Stimulated activated CD4-positive, alpha-beta T cell treated with anti-CD3 and anti-CD28 coated beads, Interleukin-1b, Interleukin-23, amount 100 ng/mL, for 4 hours (primary cell): ENCODE measurements around the gene TNIP3.
"Not testable (repeated sequence)": the region's sequence is repeated elsewhere in the genome, so short reads cannot be mapped to it uniquely, and the experiment has no call there.

ENCODE experiments used
- DNase-seq, 2 donors: peaks; one replicate each; pipeline ENCODE4 v3.0.0-alpha.2; 2020; ENCODE audit warnings: low read depth in 2 of 2

TNIP3 gene

GRCh38 chr4:121177246-121178137 is 13.4 kb upstream of the TNIP3 start:
- DNase-seq = no peak

DNA sequence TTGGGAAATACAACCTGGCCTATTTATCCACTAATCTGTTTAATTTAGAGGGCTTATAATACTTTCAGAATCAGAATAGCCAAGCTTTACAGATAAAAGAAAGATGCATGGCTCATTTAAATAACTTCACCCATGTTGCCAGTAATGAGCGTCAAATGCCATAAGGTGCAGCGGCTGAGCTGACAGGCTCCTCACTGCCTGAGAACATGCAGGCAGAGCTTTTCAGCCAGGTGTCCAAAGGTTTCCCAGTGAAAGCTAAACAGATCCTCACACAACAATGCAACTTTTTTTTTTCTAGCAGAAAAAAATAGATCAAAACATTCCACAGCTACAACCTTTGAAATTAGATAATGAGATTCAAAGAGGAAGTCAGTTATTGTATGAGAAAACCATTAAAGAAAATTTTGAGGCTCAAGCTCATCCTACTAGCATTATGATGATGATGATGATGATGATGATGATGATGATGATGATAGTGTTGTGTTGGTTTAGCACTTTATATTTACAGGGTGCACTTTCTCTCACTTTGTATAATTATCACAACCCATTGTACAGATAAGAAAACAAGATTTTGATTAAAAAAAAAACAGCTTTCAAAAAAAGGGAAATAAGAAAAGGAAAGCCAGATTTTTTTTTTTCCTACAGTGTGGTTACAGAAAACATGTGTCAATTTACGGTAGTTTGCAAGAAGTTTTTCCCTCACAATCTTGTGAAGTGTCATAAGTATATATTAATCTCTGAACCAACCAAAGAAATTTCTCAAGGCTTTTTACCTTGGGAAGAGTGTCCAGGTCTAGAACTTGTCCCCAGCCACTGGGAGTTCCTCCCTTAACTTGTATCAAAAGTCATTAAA is 12.2 kb upstream of the TNIP3 start:
- no peak for DNase-seq

GRCh38 chr4:121171477-121171876 is 7.4 kb upstream of the TNIP3 start:
- not testable (repeated sequence) for DNase-seq

DNA sequence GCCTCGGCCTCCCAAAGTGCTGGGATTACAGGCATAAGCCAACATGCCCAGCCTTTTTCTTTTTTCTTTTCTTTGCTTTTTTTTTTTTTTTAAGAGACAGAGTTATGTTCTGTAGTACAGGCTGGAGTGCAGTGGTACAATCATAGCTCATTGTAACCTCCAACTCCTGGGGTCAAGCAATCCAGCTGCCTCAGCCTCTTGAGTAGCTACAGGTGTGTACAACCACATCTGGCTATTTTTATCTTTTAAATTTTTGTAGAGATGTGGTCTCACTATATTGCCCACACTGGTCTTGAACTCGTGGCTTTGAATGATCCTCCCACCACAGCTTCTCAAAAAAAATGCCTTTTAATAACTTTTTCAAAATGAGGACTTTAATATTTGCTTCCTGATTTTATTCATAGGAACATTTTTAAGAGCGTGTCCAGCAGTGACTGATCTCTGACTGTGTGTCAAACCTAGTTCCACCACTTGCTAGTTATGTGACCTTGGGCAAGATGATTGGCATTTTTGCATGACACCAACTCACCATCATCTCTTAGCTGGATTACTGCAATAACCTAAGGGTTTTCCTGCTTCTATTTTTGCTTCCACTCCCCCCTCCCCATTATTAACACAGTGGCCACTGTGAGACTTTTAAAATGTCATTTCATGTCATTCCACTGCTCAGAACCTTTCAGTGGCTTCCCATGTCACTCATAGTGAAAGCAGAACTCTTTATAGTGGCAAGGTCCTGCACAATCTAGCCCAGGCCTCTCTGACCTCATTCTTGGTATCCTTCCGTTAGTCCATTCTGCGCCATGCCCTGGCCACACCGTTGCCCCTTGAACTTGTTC is 4.5 kb upstream of the TNIP3 start:
- DNase-seq = no peak

DNA sequence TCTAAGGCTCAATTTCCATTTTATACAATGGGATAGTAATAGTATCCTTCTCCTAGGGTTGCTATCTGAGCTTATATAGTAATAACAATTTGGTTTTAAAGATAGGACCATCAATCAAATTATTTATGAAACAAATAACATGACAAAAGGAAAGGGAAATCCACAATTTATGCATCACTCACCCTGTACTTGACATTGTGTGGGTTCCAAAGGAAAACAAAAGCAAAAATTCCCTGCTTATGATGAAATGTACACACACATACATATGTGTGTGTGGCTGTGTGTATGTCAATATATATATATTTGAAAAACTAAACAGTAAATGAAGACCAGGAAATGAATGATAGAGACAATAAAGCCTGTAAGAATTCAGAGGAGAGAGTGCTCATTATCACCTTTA is 2.9 kb upstream of the TNIP3 start:
- DNase-seq = no peak

- DNase-seq = no peak
Measured at GRCh38 chr4:121165206-121165605, 1.1 kb upstream of the TNIP3 start.

DNA sequence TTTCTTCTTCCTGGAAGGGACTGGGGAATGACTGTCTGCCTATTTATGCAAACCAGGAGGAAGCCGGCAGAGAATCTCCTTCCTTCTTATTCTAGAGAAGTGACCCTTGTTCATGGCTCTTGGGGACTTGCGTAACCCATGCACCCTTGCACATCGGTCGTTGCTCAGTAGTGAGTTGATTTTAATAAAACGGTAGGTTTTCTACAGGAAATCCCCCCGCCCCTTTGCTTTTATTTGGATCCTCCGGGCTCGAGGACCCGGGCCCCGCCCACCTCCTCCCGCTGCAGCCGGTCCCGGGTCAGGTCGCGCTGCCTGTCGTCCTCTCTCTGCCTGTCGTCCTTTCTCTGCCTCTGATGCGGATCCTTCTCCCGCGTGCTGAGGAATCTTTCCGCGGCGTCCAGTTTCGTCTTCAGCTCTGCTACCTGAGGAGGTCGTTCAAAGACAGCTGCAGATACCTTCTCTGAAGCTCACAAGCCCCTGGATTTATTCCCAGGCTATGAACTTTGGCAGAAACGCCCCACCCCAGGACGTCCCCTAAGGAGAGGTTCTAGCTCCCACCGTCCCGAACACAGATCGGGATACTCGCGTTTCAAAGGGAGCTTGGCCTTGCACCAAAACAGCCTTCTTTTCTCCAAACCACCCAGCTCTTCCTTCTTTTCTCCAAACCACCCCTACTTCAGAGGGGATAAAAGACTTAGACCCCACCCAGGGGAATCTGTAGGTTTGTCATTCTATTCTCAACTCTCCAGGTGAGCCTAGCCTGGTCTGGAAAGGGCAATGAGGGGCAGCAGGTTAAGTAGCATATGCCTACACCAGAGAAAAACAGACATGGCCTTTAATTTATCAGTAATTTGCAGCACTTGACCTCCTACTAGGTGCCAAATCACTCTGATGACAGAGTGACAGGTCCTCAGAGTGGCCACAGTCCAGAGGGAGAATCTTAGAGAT is 7.0 kb downstream of the TNIP3 start:
- peak in 1 of 2 donors; percentile 18 for DNase-seq

DNA sequence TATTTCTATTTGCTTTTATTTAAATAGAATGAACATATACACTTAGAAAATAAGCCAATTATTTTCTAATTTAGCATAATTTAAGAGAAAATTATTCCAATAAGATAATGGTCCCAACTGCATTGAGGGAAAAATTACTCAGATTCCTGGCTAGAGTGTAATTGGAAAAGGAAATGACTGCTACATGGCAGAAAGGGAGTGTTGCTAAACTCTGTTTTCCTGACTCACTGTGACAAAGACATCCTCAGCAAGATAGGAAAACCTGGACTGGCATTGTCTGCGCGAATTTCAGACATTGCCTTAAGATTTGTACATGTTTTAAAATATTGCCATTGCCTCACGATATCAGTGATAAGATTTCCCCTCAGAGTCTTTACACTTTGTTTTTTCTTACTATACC is 8.2 kb downstream of the TNIP3 start:
- no peak for DNase-seq

GRCh38 chr4:121154103-121154515 is 10.0 kb downstream of the TNIP3 start:
- DNase-seq = no peak

- DNase-seq = no peak
Measured at GRCh38 chr4:121151942-121152341, 12.2 kb downstream of the TNIP3 start.

DNA sequence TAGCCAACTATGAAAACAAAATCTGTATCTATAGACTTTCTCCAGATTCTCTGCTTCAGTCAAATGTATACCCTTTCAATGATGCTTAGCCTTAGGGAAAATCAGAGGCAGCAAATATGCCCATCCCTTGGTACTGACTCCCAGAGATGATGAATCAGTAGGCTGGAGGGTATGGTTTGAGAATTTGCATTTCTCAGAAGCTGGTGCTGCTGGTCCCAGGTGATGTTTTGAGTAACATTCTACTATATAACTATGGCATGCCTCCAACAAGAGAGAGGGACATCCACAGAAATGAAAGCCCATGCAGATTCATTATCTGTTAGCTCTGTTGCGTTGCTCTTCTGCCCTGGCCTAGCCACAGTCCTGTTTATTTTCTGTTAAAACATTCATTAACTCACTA is 13.6 kb downstream of the TNIP3 start:
- DNase-seq = no peak

GRCh38 chr4:121150003-121150402 is 14.1 kb downstream of the TNIP3 start:
- DNase-seq = no peak

DNA sequence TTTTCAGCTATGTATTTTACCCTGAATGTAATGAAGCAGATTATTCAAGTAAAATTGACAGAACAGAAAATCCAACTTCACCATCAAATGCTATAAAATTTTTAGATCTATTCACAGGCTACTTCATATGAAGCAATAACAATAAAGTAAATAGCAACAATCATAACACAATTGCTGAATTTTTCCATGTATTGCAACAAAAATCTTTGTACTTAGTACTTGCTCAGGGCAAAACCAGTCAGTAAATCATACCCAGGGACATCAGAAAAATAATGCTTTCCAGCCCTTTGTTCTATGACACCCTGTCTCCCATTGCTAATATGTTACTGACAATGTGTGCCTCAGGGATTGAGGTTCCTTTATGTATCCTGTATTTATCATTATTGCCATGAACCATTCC is 15.5 kb downstream of the TNIP3 start:
- no peak for DNase-seq

GRCh38 chr4:121148000-121148399 is 16.1 kb downstream of the TNIP3 start:
- no peak for DNase-seq

DNA sequence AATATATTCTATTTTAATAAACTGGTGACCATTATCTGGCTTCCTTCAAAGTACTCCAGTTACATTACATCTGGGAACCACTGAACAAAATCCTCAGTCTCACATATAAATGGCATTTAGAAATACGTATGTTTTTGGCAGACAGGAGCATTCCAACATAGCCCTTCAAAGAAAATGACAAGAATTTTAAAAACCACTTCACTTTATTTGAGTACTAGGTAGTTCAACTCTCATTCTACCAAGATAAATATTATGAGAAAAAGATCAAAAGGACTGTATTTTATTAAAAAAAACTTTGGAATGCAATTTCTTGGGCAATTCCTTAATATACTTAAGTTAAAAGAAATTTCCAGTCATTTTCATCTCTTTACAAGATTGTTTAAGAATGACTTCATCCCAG is 17.6 kb downstream of the TNIP3 start:
- DNase-seq = no peak

- DNase-seq = no peak
Measured at GRCh38 chr4:121145430-121145829, 18.7 kb downstream of the TNIP3 start.

DNA sequence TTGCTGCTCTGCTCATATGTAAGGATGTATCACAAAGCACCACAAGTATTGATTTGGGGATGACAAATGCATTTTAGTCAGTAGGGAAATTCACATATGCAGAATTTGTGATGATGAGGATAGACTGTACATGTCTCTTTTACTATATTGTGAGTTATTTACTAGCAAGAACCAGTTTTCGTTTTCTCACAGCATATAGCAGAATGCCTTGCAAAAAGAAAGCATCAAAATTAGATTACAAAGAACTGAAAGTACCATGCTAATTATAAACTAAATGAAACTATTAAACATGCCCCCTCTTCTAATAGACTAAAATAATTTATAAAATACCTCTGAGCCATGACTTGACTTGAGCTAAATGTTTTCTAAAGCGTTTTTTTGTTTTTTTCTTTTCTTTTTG is 20.1 kb downstream of the TNIP3 start:
- no peak for DNase-seq

- DNase-seq = no peak
Measured at GRCh38 chr4:121143131-121143530, 21.0 kb downstream of the TNIP3 start.

DNA sequence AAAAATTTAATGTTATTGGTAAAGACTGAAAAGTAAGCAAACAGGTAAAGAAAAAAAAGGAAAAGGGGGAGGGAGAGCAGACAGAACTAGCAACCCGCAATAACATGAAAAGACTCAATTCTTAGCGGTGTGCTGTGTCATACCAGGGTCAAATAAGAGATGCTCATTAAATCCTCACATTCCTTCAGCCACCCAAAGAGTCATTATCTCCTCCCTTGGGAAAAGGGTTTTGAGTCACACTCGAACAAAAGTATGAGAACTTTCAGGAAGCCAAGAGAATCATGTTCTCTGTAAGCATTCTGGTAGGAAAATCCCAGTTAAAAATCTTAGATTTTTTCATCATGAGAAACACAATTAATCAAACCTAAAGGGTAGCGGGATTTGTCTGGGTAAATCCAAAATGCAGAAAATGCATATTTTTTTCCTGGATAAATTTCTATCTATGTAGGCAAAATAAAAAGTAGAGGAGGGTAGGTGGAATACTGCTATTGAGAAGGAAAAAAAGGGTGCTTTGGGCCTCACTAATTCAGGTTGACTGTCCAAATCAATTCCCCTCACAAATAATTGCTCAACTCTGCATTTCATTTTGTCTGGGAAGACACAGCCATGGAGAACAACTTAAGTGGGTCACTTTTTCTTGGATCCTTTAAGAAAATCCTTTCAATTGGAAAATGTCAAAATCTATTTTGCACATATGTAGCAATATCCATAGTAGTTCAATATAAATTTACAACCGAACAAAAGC is 23.2 kb downstream of the TNIP3 start:
- no peak for DNase-seq
